ELR (cell line): ENCODE results near the gene UNC79.
A peak's percentile ranks its signal among the peaks of the same experiment; 100 is the strongest.

Experiments used
- DNase-seq: peaks from one replicate; pipeline ENCODE4 v3.0.0-alpha.2; 2015; ENCODE audit warnings: low read depth

The UNC79 gene

GRCh38 chr14:93708311-93708734 is 277.6 kb downstream of the UNC79 start:
- DNase-seq: no peak

DNA sequence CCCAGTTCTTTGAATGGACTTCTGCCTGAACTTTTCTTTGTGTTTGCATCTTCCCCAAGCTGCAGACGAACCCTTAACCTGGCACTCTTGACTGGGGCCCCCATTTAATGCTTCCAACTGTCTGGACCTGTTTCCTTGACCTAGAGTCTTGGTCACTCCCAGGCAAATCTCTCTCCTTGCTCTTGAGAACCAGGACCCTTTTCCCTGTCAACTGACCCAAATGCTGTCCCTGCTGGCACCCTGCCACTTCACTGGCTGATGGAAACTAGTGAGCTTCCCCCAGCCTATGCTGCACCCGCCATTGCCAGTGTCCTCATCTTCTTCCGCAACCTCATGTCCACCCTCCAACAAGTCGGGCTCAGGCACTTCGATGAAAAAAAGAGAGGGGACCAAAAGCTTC is 278.1 kb downstream of the UNC79 start:
- no peak for DNase-seq

DNA sequence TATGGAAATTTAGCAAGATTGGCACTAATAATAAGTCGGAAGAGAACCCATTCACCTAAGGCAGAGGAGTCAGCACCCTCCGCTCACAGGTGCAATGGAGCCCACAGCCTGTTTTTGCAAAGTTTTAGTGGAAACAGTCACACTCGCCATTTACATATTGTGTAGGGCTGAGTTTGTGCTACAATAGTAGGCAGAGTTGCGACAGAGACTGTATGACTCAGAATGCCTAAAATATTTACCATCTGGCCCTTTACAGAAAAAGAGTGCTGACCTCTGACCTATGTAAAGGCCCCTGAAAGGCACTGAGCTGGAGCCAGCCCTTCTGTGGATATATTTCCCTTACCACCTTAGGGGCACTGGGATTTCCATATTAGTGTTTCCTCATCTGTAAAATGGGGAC is 278.5 kb downstream of the UNC79 start:
- no peak for DNase-seq

DNA sequence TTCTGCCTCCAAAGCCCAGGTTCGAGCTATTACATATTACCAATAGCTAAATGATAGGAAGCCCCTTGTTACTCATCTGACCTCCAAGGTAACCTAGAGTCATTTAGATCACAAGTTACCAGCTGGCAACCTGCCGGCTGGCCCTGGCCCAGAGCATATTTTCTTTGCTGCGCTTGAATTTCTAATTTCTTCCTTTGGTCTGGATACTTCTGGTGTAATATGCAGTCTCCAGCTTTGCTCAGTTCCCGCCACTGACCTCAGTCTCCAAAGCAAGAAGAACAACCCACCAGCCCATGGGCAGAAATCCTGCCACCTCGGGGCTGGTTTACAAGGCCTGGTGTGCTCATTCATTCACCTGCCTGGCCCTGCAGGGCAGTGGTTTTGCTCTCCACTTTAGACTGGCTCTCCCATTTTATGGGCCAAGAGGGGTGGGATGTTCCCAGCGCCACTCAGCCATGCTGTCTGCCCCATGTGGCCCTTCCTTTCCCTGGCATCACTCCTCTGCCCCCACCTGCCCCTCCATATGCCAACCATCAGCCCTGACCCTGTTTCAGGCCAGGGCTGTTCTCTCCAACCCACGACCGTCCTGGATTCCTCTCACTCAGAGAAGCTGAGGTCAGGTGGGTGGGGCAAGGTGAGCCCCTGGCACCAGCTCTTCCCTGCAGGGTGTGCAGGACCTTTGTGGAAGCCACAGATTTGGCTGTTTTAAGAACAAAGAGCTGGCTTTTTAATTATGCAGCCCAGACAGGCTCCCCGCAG is 281.5 kb downstream of the UNC79 start:
- DNase-seq: no peak

- DNase-seq: peak; percentile 8
These were observed 282.3 kb downstream of the UNC79 start for GRCh38 chr14:93712838-93713724.

DNA sequence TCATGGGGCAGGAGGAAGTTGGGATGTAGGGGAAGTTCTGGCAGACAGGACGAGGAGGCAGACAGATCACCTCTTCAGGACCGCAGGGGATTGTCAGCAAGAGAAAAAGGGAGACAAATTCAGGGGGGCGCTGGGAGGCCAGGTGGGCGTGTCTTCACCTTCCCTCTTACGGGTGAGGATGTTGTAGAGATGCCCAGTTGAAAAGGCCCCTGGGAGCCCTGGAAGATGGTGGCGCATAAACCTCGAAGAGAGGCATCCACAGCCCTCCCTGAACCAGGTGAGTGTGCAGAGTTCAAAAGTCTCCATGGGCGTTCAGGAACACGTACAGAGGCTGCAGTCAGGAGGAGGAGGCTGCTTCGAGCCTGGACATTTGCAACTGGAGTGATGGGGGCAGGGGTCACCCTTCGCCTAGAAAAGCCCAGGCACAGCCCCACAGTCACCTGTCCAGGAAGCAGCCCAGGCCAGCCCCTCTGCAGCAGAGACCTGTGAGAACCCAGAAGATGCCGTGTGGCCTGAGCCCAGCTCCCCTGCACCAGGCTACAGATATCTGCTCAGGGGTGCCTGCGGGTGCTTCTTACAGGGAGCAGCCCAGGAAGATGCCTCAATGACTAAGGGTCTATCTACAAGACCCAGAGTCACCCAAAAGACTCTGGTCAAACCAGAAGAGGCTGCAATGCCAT is 283.1 kb downstream of the UNC79 start:
- no peak for DNase-seq

DNA sequence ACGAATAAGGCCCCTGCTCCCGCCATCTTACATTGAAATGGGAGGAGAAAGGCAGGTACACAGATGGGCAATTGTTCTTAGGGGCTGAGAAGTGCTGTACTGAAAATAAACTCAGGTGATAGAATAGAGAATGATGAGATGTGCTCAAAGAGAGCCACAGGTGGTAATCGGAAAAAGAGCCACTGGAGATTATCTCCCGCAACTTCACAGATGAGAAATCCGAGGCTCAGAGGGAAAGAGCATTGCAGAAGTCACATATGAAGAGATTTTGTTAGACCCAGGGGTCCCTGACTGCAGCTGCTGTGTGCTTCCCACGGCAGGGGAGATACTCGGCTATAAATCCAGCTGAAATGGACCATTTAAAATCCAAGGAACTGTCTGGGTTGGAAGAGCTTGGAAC is 283.9 kb downstream of the UNC79 start:
- no peak for DNase-seq

- no peak for DNase-seq
These were observed 284.7 kb downstream of the UNC79 start for GRCh38 chr14:93715279-93715927.

GRCh38 chr14:93716002-93716745 is 285.4 kb downstream of the UNC79 start:
- DNase-seq: no peak

DNA sequence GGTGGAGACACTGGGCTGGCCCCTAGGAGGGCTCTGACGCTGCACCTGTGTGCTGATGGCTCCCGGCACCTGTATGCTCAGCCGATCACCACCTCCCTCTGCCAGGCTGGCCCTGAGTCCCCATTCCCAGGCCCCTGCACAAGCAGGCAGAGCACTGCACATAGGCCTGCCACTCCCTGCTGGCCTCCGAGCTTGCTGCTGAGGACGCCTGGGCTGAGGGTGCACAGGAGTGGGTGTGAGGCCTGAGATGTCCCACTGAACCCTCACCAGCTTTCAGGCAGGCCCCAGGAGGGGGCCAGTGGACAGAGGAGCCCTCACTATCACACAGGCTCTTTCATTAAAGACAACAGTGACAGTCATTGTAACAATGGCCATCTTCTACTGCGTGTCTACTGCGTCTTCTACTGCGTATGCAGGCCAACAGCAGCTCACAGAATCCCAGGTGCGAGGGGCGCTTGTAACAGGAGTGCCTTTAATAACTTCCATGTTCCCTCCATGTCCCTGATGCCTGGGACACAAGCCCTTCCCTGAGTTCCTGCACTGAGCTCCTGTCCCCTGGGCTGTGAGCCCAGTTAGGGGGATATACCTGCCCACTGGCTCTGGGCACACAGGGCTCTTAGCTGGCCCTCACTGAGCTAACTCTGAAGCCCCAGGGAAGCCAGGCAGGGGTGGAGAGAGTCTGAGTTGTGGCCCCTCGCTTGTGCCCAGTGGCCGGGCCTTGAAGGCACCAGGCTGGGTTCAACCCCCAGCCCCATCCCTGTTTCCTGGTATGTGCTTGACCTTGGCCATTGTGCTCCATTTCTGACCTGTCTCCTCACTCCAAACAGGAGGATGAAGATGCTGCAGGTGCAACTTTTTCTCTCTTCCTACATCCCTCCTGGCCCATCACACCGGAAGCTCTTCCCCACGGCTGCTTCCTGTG is 286.3 kb downstream of the UNC79 start:
- no peak for DNase-seq

DNA sequence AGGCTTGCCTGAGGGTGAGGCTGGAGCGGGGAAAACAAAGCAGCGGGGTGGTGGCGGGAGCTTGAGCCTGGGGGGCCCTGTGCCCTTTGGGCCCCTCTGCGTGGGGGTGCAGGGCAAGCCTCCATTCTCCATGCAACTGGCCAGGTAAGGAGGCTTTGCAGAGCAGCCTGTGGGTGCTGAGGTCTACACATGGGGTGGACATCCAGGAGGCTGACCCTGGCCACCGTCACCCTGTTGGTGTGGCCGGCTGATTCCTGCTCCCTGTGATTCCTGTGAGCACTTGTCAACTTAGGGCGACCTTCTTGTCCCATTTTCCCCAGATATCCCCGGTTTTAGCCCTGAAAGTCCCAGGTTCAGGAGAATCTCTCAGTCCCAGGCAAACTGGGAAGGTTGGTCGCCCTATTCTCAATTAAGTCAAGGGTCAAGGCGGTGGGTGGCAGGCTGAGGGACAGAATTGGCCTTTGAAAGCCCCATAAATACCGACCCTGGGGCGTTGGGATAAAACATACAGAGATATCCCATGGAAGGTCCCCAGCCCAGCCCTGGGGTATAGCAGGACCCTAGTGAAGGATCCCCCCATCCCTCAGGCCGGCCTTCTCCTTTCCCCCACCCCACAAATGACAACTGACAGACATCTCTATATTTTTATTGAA is 287.1 kb downstream of the UNC79 start:
- no peak for DNase-seq

DNA sequence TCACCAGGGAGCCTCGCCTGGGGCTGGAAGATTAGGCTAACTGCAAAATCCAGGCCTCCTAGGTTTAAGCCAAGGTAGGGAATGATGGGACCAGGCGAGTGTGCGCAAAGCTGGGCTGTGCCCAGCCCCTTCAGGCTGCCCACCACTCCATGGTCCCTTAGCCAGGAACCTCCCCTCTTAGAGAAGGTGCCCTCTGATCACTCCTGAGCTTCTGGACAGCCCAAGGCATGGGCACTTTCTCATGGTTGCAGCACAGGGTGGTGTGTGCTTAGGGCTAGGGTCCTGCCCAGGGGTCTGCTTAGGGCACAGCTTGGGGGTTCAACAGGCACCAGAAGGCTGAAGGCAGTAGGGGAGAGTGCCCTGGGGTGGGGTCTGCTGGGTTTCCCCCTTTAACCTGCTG is 288.5 kb downstream of the UNC79 start:
- no peak for DNase-seq

GRCh38 chr14:93720076-93720815 is 289.5 kb downstream of the UNC79 start:
- no peak for DNase-seq

- DNase-seq: no peak
These were observed 290.3 kb downstream of the UNC79 start for GRCh38 chr14:93720981-93721483.

- DNase-seq: no peak
These were observed 292.3 kb downstream of the UNC79 start for GRCh38 chr14:93723001-93723400.

- DNase-seq: no peak
These were observed 294.4 kb downstream of the UNC79 start for GRCh38 chr14:93725002-93725582.

GRCh38 chr14:93725993-93726392 is 295.3 kb downstream of the UNC79 start:
- no peak for DNase-seq

DNA sequence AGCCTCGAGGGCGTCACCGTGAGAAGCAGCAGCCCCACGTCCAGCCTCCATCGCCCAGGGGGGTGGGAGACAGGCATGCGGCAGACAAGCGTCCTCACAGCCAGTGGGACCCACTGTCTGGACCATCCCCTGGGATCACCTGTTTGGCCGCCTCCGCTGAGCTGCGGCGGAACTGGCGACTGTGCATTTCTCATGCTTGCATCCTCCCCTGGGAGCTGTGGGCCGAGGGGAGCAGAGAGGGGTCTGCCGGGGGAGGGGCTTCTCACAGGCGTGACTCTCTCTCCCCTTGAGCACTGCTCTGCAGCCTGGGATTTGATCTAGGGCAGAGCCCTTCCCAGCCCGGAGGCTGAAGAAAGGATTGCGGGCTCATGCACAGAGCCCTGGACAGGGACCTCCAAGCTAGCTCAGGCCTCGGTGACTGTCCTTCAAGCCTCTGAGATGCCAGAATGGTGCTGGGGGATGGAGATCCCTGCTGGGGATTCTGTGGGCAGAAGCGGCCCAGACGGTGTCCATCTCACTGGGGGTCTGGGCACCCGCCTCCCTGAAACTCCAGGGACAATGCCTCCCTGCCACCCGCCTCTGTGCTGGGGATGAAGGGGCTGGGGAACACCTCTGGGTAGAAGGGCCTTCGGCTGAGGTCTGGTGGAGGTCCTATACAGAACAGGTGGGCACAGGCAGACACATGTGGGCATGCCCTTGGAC is 296.5 kb downstream of the UNC79 start:
- no peak for DNase-seq
